Sigmoid colon (tissue), 7 donors: ENCODE data around the gene SLC38A4. TPM values are rescaled to one million over a fixed set of nuclear protein-coding genes. Genes with fewer than 3 reads are reported as not detected.

Experiments used
- DNase-seq: peaks from one replicate; pipeline ENCODE4 v3.0.0-alpha.2; 2019
- H3K27ac ChIP-seq, 4 donors: fragments of 200-600 bp; sonication (generic); one replicate each; pipeline ENCODE4 v1.5.1; 2016 to 2019; ENCODE audit warnings: mild to moderate bottlenecking in 1 of 4
- H3K27me3 ChIP-seq, 3 donors: fragments of 200-600 bp; sonication (generic); one replicate each; pipeline ENCODE4 v1.5.1; 2019; ENCODE audit warnings: mild to moderate bottlenecking in 1 of 3
- H3K36me3 ChIP-seq, 4 donors: fragments of 200-600 bp; sonication (generic); one replicate each; pipeline ENCODE4 v1.5.1; 2016 to 2019
- H3K4me1 ChIP-seq, 4 donors: fragments of 200-600 bp; sonication (generic); one replicate each; pipeline ENCODE4 v1.5.1; 2017 to 2019
- H3K4me3 ChIP-seq, 4 donors: fragments of 200-600 bp; sonication (generic); one replicate each; pipeline ENCODE4 v1.5.1; 2017 to 2019; ENCODE audit warnings: mild to moderate bottlenecking in 2 of 4, moderate library complexity in 1 of 4
- H3K9me3 ChIP-seq, 4 donors: fragments of 200-600 bp in 3 of 4; sonication (generic) in 3 of 4; one replicate each; pipeline versions ENCODE4 v1.5.1 to v1.6.1; 2013 to 2019
- EP300 ChIP-seq, 4 donors: sonication (generic); formaldehyde crosslinking; IDR thresholded peaks; one replicate each; pipeline ENCODE4 v1.6.1; 2017; ENCODE audit warnings: antibody characterized with exemption in 4 of 4
- POLR2A ChIP-seq, 2 donors: fragments of 450-650 bp; IDR thresholded peaks; one replicate each; pipeline ENCODE4 v1.6.1; 2016; ENCODE audit warnings: antibody characterized with exemption in 2 of 2, mild to moderate bottlenecking in 2 of 2, moderate library complexity in 2 of 2
- POLR2AphosphoS5 ChIP-seq, 4 donors: sonication (generic); formaldehyde crosslinking; IDR thresholded peaks; one replicate each; pipeline ENCODE4 v1.6.1; 2017; ENCODE audit warnings: antibody characterized with exemption in 4 of 4
- WGBS, 2 donors: extraction: QIAGEN DNeasy Blood & Tissue Kit; methylation state at CpG; one replicate each; pipeline ENCODE4 v1.1.7; 2013; 5-methylcytosine and 5-hydroxymethylcytosine counted together
- intact Hi-C: fragments of 100-400 bp; cut with DNase I; formaldehyde crosslinking; loops from one replicate; pipeline ENCODE4 v1.15.1; 2023
- polyA plus RNA-seq, 3 donors: library from polyadenylated mRNA; stranded (reverse); fragments of 200-250 nt; gene quantifications; one replicate each; pipeline ENCODE4 v1.2.3, GENCODE V29; 2013
- total RNA-seq, 4 donors: library from RNA; depleted of rRNA; stranded (reverse); fragments of >200 nt; gene quantifications; one replicate each; pipeline ENCODE4 v1.1.0, GENCODE V29; 2016
- TF ChIP-seq, protein P1 (sequence below), 4 experiments: fragments of 450-650 bp in 3 of 4; fragments of 200-600 bp in 1 of 4; IDR thresholded peaks; one replicate each; pipeline ENCODE4 v1.5.1; 2016 to 2019; ENCODE audit warnings: antibody characterized with exemption in 4 of 4, mild to moderate bottlenecking in 3 of 4, moderate library complexity in 2 of 4
- donor health status: healthy with polysubstance abuse.
- donor health status: Bipolar disorder and iron deficiency.
- donor health status: healthy.

The SLC38A4 gene
- total and polyA plus RNA-seq, 7 donors: 0.39 to 3.5 (median 0.68) TPM

GRCh38 chr12:46808955-46809697 lies 16.7 kb downstream of the SLC38A4 start:
- DNase-seq: no peak
- H3K9me3 ChIP-seq: no peaks in the 10 kb centered on the region
- no peaks in the 10 kb centered on the region for H3K4me1 ChIP-seq
- H3K4me3 ChIP-seq: no peak overlapping the region
- H3K27ac ChIP-seq: no peak overlapping the region
- TF ChIP-seq POLR2A (IDR thresholded peaks at IDR 0.05) (no peak), EP300 (IDR thresholded peaks at IDR 0.05) (no peak)
- TF ChIP-seq, protein P1, sequence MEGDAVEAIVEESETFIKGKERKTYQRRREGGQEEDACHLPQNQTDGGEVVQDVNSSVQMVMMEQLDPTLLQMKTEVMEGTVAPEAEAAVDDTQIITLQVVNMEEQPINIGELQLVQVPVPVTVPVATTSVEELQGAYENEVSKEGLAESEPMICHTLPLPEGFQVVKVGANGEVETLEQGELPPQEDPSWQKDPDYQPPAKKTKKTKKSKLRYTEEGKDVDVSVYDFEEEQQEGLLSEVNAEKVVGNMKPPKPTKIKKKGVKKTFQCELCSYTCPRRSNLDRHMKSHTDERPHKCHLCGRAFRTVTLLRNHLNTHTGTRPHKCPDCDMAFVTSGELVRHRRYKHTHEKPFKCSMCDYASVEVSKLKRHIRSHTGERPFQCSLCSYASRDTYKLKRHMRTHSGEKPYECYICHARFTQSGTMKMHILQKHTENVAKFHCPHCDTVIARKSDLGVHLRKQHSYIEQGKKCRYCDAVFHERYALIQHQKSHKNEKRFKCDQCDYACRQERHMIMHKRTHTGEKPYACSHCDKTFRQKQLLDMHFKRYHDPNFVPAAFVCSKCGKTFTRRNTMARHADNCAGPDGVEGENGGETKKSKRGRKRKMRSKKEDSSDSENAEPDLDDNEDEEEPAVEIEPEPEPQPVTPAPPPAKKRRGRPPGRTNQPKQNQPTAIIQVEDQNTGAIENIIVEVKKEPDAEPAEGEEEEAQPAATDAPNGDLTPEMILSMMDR (IDR thresholded peaks at IDR 0.05): no peak
- 84 to 96% methylated on average over 5 of the region's 5 CpGs for WGBS, 2 donors
- no peaks in the 10 kb centered on the region for H3K36me3 ChIP-seq
- H3K27me3 ChIP-seq: no peaks in the 10 kb centered on the region
- intact Hi-C loops: no loop called here

DNA sequence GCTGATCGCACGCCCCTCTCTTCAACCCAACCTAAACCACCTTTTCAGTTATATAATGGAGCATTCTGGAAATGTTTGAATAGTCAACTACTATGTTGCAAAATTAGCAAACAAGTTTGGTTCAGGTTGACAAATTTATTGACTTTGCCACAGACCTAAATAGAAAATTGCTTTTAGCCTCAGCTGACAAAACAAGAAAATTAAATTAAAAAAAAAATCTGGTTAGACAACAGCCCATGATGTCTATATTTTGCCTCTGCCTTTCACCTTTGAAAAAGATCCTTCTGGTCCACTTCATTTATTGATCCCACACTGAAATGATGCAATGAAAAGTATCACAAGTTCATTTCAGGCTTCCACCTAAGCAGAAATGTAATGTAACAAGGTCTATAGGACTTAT lies 17.5 kb downstream of the SLC38A4 start:
- WGBS, 2 donors: 92 to 96% methylated on average over 2 of the region's 2 CpGs
- Histone ChIP-seq H3K27ac (no peak overlapping the region), H3K9me3 (no peaks in the 10 kb centered on the region), H3K4me3 (no peak overlapping the region), H3K36me3 (no peaks in the 10 kb centered on the region), H3K27me3 (no peaks in the 10 kb centered on the region), H3K4me1 (no peaks in the 10 kb centered on the region)
- no peak for DNase-seq
- TF ChIP-seq POLR2AphosphoS5 (IDR thresholded peaks at IDR 0.05) (no peak), EP300 (IDR thresholded peaks at IDR 0.05) (no peak), POLR2A (IDR thresholded peaks at IDR 0.05) (no peak)
- TF ChIP-seq, protein P1 (IDR thresholded peaks at IDR 0.05): no peak
- intact Hi-C loops: no loop called here

DNA sequence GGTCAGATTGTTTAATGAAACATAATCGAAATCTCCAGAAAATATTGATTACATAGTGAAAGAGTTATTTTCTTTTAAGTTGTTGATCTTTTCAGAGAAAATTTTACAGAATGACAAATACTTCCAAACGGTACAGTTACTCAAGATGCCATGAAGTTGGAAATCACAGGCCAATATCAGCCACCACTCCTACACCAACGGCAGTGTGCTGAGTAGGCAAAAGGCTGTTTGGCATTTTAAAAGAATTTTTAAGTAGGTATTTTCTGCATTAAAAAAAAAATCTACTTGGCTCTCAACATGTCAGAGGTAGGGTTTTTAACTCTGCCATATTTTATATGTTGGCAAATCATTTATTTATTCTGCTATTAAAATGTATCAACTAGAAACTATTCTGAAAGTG lies 21.7 kb downstream of the SLC38A4 start:
- H3K27me3 ChIP-seq: no peaks in the 10 kb centered on the region
- H3K9me3 ChIP-seq: no peaks in the 10 kb centered on the region
- no peak overlapping the region for H3K4me3 ChIP-seq
- H3K36me3 ChIP-seq: no peaks in the 10 kb centered on the region
- no peaks in the 10 kb centered on the region for H3K4me1 ChIP-seq
- intact Hi-C loops: no loop called here
- 89 to 92% methylated on average over 3 of the region's 3 CpGs for WGBS, 2 donors
- TF ChIP-seq, protein P1 (IDR thresholded peaks at IDR 0.05): no peak
- TF ChIP-seq EP300 (IDR thresholded peaks at IDR 0.05) (no peak), POLR2A (IDR thresholded peaks at IDR 0.05) (no peak), POLR2AphosphoS5 (IDR thresholded peaks at IDR 0.05) (no peak)
- no peak overlapping the region for H3K27ac ChIP-seq
- DNase-seq: no peak

GRCh38 chr12:46803517-46803916 lies 22.3 kb downstream of the SLC38A4 start:
- no peak overlapping the region for H3K27ac ChIP-seq
- 75 to 88% methylated on average over 3 of the region's 3 CpGs for WGBS, 2 donors
- H3K9me3 ChIP-seq: no peaks in the 10 kb centered on the region
- H3K36me3 ChIP-seq: no peaks in the 10 kb centered on the region
- no peak overlapping the region for H3K4me3 ChIP-seq
- no peaks in the 10 kb centered on the region for H3K27me3 ChIP-seq
- intact Hi-C loops: no loop called here
- DNase-seq: no peak
- H3K4me1 ChIP-seq: no peaks in the 10 kb centered on the region
- TF ChIP-seq POLR2AphosphoS5 (IDR thresholded peaks at IDR 0.05): no peak
- TF ChIP-seq, protein P1 (IDR thresholded peaks at IDR 0.05): no peak
- no peak for TF ChIP-seq EP300 (IDR thresholded peaks at IDR 0.05)
- TF ChIP-seq POLR2A (IDR thresholded peaks at IDR 0.05): no peak

DNA sequence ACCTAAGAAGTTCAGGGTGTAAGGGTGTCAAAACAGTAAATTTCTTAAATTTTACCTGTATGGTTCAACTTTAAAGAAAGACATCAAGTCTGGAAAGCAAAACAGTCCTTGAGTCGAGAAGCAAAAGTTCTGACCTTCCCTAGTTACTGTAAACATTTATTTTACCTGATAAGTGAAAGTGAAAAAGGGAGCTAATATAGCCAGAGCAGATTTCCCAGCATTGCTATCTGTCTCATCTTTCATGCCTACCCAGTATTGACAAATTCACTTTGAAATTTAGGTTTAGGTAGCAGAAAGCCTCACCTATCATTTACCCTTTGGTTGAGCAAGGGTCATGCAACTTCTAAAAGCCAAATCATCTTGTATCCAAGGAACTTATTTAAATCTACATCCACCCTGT lies 24.5 kb downstream of the SLC38A4 start:
- H3K36me3 ChIP-seq: no peaks in the 10 kb centered on the region
- 18 to 42% methylated on average over 1 of the region's 1 CpG for WGBS, 2 donors
- H3K4me1 ChIP-seq: no peaks in the 10 kb centered on the region
- no peaks in the 10 kb centered on the region for H3K9me3 ChIP-seq
- intact Hi-C loops: no loop called here
- TF ChIP-seq POLR2A (IDR thresholded peaks at IDR 0.05) (no peak), POLR2AphosphoS5 (IDR thresholded peaks at IDR 0.05) (no peak), EP300 (IDR thresholded peaks at IDR 0.05) (no peak)
- TF ChIP-seq, protein P1 (IDR thresholded peaks at IDR 0.05): no peak
- H3K27ac ChIP-seq: no peak overlapping the region
- H3K4me3 ChIP-seq: no peak overlapping the region
- H3K27me3 ChIP-seq: no peaks in the 10 kb centered on the region
- no peak for DNase-seq
